Smooth muscle cell (in vitro differentiated cells): ENCODE results near the gene TICAM2. TPM values are rescaled to one million over a fixed set of nuclear protein-coding genes. Genes with fewer than 3 reads are reported as not detected.

Source experiments
- DNase-seq: peaks from one replicate; lab custom pipeline; 2025; ENCODE audit not compliant: unreplicated experiment; lab: John Stamatoyannopoulos, UW
- H2AFZ ChIP-seq: fragments of 200-600 bp; sonication (generic); 2 replicates; pipeline ENCODE4 v1.6.0; 2016; ENCODE audit warnings: antibody characterized with exemption, low read depth, mild to moderate bottlenecking
- H3F3A ChIP-seq: fragments of 200-600 bp; sonication (generic); 2 replicates; pipeline ENCODE4 v1.6.0; 2017; ENCODE audit warnings: antibody characterized with exemption, low read depth
- H3K27ac ChIP-seq: fragments of 200-600 bp; sonication (generic); 2 replicates; pipeline ENCODE4 v1.5.1; 2016; ENCODE audit warnings: low read depth, mild to moderate bottlenecking
- H3K27me3 ChIP-seq: fragments of 200-600 bp; sonication (generic); 2 replicates; pipeline ENCODE4 v1.6.1; 2016; ENCODE audit warnings: low read depth, mild to moderate bottlenecking
- H3K36me3 ChIP-seq: fragments of 200-600 bp; sonication (generic); 2 replicates; pipeline ENCODE4 v1.5.1; 2016; ENCODE audit warnings: low read depth
- H3K4me1 ChIP-seq: fragments of 200-600 bp; sonication (generic); 2 replicates; pipeline ENCODE4 v1.5.1; 2016; ENCODE audit warnings: low read depth
- H3K4me2 ChIP-seq: fragments of 200-600 bp; sonication (generic); 2 replicates; pipeline ENCODE4 v1.6.0; 2016; ENCODE audit warnings: mild to moderate bottlenecking
- H3K4me3 ChIP-seq: fragments of 200-600 bp; sonication (generic); 2 replicates; pipeline ENCODE4 v1.5.1; 2016; ENCODE audit warnings: mild to moderate bottlenecking
- H3K79me2 ChIP-seq: fragments of 200-600 bp; sonication (generic); 2 replicates; pipeline ENCODE4 v1.6.0; 2016; ENCODE audit warnings: low read depth, mild to moderate bottlenecking
- H3K9ac ChIP-seq: fragments of 200-600 bp; sonication (generic); 2 replicates; pipeline ENCODE4 v1.6.0; 2016; ENCODE audit warnings: low read depth
- H3K9me3 ChIP-seq: fragments of 200-600 bp; sonication (generic); replicated peaks from 2 replicates; pipeline ENCODE4 v1.5.1; 2016; ENCODE audit warnings: low read depth
- H4K20me1 ChIP-seq: fragments of 200-600 bp; sonication (generic); 2 replicates; pipeline ENCODE4 v1.6.0; 2016; ENCODE audit warnings: low read depth
- WGBS: methylation state at CpG from one replicate; pipeline ENCODE4 v1.1.7; 2016; ENCODE audit warnings: low lambda C conversion rate; 5-methylcytosine and 5-hydroxymethylcytosine counted together
- polyA plus RNA-seq: library from polyadenylated mRNA; unstranded; fragments of >200 nt; fragmentation: Nextera tagmentation; extraction: Ambion mirVana; gene quantifications from 2 replicates; pipeline ENCODE4 v1.2.1, GENCODE V29; 2016
- total RNA-seq: library from RNA; depleted of rRNA; stranded (reverse); fragments of >200 nt; gene quantifications from 2 replicates; pipeline ENCODE4 v1.2.3, GENCODE V29; 2014
- TF ChIP-seq, protein P1 (sequence below): fragments of 200-600 bp; sonication (generic); IDR thresholded peaks from 2 replicates; pipeline ENCODE4 v1.5.1; 2017; ENCODE audit warnings: borderline replicate concordance, mild to moderate bottlenecking, antibody characterized with exemption; ENCODE audit not compliant: insufficient read depth, poor library complexity, severe bottlenecking

TICAM2 gene
- total and polyA plus RNA-seq, 2 experiments from 2014 or later = 11.5 to 13.3 TPM

DNA sequence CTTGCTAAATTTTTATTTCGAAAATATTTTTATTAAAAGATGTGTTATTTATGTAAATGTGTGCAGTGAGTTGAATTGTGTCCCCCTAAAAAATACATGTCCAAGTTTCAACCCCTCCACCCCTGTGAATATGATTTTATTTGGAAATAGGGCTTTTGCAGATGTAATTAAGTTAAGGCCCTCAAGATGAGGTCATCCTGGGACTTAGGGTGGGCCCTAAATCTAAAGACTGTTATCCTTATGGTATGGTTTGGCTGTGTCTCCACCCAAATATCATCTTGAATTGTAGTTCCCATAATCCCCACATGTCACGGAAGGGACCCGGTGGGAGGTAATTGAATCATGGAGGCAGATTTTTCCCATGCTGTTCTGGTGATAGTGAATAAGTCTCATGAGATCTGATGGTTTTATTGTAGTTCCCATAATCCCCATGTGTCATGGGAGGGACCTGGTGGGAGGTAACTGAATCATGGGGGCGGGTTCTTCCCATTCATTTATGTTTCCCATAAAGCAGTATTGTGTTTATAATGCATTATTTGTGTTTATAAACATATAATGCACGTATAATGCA lies 25.1 kb upstream of the TICAM2 start:
- H3K79me2 ChIP-seq = peaks cover 35% of the 10 kb centered on the region
- no peaks in the 10 kb centered on the region for H3K36me3 ChIP-seq
- TF ChIP-seq, protein P1, sequence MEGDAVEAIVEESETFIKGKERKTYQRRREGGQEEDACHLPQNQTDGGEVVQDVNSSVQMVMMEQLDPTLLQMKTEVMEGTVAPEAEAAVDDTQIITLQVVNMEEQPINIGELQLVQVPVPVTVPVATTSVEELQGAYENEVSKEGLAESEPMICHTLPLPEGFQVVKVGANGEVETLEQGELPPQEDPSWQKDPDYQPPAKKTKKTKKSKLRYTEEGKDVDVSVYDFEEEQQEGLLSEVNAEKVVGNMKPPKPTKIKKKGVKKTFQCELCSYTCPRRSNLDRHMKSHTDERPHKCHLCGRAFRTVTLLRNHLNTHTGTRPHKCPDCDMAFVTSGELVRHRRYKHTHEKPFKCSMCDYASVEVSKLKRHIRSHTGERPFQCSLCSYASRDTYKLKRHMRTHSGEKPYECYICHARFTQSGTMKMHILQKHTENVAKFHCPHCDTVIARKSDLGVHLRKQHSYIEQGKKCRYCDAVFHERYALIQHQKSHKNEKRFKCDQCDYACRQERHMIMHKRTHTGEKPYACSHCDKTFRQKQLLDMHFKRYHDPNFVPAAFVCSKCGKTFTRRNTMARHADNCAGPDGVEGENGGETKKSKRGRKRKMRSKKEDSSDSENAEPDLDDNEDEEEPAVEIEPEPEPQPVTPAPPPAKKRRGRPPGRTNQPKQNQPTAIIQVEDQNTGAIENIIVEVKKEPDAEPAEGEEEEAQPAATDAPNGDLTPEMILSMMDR = no peak
- WGBS = 80% methylated on average over 5 of the region's 5 CpGs
- no peak overlapping the region for H3K4me3 ChIP-seq
- H3K9me3 ChIP-seq = no peaks in the 10 kb centered on the region
- peaks cover 30% of the 10 kb centered on the region for H3K4me1 ChIP-seq
- no peak for DNase-seq
- peaks cover 6% of the 10 kb centered on the region for H3F3A ChIP-seq
- H4K20me1 ChIP-seq = peaks cover 24% of the 10 kb centered on the region
- no peaks in the 10 kb centered on the region for H3K27me3 ChIP-seq
- H3K4me2 ChIP-seq = peak overlapping the region; percentile 81
- no peak overlapping the region for H3K9ac ChIP-seq
- H2AFZ ChIP-seq = no peak overlapping the region
- H3K27ac ChIP-seq = peak overlapping the region; percentile 91

DNA sequence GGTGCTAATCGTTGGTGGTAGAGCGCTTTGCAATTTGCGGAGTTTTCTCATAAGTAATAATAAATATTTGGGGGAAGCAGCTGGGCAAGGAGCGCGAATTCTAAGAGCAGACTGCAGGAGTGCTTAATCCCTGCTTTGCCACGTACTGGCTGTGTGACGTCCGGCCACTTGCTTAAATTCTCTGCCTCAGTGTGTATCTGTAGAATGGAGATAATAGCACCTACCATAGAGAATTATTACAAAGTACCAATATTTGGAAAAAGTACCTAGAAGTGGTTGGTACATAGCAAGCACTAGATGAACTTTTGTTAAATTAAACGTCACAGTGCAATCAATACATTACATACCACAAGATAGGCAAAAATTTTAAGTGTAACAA lies 24.2 kb upstream of the TICAM2 start:
- DNase-seq = no peak
- Histone ChIP-seq H3K27me3 (no peaks in the 10 kb centered on the region), H3K27ac (peak overlapping the region; percentile 91), H3K4me1 (peaks cover 39% of the 10 kb centered on the region), H3K79me2 (peaks cover 44% of the 10 kb centered on the region), H4K20me1 (peaks cover 34% of the 10 kb centered on the region), H3F3A (peaks cover 6% of the 10 kb centered on the region), H2AFZ (peak overlapping the region; percentile 53), H3K36me3 (no peaks in the 10 kb centered on the region), H3K4me2 (peak overlapping the region; percentile 81), H3K9me3 (no peaks in the 10 kb centered on the region), H3K9ac (peak overlapping the region; percentile 46), H3K4me3 (peak overlapping the region; percentile 97)
- 3% methylated on average over 9 of the region's 9 CpGs for WGBS
- TF ChIP-seq, protein P1 = no peak

DNA sequence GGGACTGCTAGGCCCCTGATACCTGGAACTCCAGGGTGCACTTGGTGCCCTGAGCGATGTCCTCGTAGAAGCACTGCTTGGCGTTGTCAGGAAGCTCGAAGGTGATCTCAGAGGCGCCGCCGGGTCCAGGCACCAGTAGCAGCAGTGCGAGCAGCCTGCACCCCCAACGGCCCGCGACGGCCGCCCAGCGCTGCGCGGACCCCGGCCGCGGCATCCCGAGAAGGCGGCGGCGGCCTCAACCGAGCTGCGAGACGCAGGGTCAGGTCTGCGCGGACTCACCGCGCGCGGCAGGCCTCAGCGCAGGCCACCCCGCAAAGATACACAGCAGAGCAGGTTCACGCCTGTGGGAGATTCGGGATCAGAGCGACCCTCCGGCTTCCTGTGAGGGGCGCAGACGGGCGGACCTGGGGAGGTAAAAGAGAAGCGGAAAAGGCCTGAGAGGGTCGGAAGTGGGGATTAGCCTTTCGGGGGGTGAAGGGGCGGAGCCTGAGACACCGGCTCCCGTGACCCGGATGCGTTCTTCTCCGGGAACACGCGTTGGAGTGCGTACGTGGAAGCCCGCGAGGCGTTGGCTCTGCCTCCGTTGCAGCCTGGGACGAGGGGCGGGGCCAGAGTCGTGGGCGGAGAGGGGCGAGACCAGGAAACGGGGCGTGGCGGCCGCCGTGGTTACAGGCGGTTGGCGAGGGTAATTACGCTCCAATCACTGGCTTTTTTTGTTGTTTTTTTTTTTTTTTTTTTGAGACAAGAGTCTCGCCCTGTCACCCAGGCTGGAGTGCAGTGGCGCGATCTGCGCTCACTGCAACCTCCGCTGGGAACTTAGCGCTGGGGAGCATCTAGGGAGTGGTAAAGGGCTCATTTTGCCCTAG lies 23.5 kb upstream of the TICAM2 start, which contains the start of gene TMED7:
Gene TMED7 (minus strand): TSS at position 458 of the 866 bp plus-strand sequence. CDS start 244 bp downstream, at position 214.
- peaks cover 39% of the 10 kb centered on the region for H3K4me1 ChIP-seq
- no peaks in the 10 kb centered on the region for H3K27me3 ChIP-seq
- peak within 1 kb of the TSS; percentile 90 for H2AFZ ChIP-seq
- DNase-seq = peak; percentile 96
- H3K36me3 ChIP-seq = no peaks in the 10 kb centered on the region
- 1% methylated on average over 71 of the region's 77 CpGs for WGBS
- peaks cover 50% of the 10 kb centered on the region for H3K79me2 ChIP-seq
- H3K9me3 ChIP-seq = no peaks in the 10 kb centered on the region
- H3F3A ChIP-seq = peaks cover 6% of the 10 kb centered on the region
- peak within 1 kb of the TSS; percentile 97 for H3K4me3 ChIP-seq
- H3K4me2 ChIP-seq = peak within 1 kb of the TSS; percentile 95
- TF ChIP-seq, protein P1 = no peak
- peaks cover 40% of the 10 kb centered on the region for H4K20me1 ChIP-seq
- H3K9ac ChIP-seq = peak within 1 kb of the TSS; percentile 98
- peak within 1 kb of the TSS; percentile 91 for H3K27ac ChIP-seq
